ENCODE data around the gene C11orf68.

The C11orf68 gene

DNA sequence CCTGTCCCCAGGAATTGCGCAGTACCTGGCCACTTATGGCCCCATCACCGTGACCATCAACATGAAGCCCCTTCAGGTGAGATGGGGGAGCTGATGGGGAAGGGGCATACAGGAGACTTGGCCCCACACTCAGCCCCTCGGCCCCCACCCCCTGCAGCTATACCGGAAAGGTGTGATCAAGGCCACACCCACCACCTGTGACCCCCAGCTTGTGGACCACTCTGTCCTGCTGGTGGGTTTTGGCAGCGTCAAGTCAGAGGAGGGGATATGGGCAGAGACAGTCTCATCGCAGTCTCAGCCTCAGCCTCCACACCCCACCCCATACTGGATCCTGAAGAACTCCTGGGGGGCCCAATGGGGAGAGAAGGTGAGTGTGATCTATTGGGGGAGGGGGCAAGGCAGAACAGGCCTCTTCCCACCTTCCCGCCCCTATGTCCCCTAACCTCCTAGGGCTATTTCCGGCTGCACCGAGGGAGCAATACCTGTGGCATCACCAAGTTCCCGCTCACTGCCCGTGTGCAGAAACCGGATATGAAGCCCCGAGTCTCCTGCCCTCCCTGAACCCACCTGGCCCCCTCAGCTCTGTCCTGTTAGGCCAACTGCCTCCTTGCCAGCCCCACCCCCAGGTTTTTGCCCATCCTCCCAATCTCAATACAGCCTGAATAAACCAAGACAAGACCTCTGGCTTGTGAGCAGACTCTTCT, 35.7 kb downstream of the C11orf68 start:
- Histone ChIP-seq H3K9ac (ENCODE audit: low read length) (no peak overlapping the region), H3K79me2 (ENCODE audit: insufficient read depth, low read length) (no peaks in the 10 kb centered on the region), H3K27ac (ENCODE audit: low read depth, low read length, poor library complexity, severe bottlenecking) (no peak overlapping the region), H3K4me2 (ENCODE audit: low read length) (no peak overlapping the region), H3K9me2 (ENCODE audit: low read depth, low read length) (no peaks in the 10 kb centered on the region), H3K9me3 (ENCODE audit: low read length) (no peaks in the 10 kb centered on the region), H3F3A (ENCODE audit: insufficient read depth, low read length) (no peaks in the 10 kb centered on the region), H3K4me1 (ENCODE audit: insufficient read depth, low read length, severe bottlenecking) (peaks cover 20% of the 10 kb centered on the region), H4K20me1 (ENCODE audit: insufficient read depth, low read length) (no peaks in the 10 kb centered on the region), H3K4me3 (ENCODE audit: low read depth, low read length, poor library complexity, severe bottlenecking) (no peak overlapping the region), H3K36me3 (ENCODE audit: insufficient read depth, low read length) (peaks cover 43% of the 10 kb centered on the region), H2AFZ (ENCODE audit: low read length) (no peak overlapping the region), H3K27me3 (ENCODE audit: insufficient read depth, low read length) (no peaks in the 10 kb centered on the region)
- no peak for TF ChIP-seq EZH2 (IDR thresholded peaks at IDR 0.05; ENCODE audit: borderline replicate concordance, low read length)
- TF ChIP-seq, protein P1, sequence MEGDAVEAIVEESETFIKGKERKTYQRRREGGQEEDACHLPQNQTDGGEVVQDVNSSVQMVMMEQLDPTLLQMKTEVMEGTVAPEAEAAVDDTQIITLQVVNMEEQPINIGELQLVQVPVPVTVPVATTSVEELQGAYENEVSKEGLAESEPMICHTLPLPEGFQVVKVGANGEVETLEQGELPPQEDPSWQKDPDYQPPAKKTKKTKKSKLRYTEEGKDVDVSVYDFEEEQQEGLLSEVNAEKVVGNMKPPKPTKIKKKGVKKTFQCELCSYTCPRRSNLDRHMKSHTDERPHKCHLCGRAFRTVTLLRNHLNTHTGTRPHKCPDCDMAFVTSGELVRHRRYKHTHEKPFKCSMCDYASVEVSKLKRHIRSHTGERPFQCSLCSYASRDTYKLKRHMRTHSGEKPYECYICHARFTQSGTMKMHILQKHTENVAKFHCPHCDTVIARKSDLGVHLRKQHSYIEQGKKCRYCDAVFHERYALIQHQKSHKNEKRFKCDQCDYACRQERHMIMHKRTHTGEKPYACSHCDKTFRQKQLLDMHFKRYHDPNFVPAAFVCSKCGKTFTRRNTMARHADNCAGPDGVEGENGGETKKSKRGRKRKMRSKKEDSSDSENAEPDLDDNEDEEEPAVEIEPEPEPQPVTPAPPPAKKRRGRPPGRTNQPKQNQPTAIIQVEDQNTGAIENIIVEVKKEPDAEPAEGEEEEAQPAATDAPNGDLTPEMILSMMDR (IDR thresholded peaks at IDR 0.05; ENCODE audit: low read length): no peak

DNA sequence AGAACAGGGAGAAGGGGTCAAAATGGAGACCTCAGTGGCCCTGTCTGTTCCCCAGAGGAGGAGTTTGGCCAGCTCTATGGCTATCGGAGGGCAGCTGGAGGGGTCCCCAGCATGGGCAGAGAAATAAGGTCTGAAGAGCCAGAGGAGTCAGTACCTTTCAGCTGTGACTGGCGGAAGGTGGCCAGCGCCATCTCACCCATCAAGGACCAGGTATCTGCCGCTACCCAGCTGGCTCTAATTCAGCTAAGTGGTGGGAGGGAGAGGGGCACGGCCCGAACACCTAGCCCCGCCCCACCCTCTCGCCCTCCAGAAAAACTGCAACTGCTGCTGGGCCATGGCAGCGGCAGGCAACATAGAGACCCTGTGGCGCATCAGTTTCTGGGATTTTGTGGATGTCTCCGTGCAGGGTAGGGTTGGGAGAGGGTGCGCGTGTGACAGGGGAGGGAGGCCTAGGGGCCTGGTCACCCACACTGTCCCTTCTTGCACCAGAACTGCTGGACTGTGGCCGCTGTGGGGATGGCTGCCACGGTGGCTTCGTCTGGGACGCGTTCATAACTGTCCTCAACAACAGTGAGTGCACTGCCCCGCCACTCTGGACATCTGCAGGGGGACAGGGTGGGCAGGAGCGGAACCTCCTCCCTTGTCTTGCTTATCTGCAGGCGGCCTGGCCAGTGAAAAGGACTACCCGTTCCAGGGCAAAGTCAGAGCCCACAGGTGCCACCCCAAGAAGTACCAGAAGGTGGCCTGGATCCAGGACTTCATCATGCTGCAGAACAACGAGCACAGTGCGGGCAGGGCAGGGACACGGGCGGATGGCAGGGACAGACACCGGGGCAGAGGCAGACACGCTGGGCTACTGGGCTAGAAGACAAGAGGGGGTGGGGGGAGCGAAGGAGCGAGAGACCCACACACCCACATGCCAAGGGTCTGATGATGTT, 36.5 kb downstream of the C11orf68 start:
- peaks cover 43% of the 10 kb centered on the region for H3K36me3 ChIP-seq (ENCODE audit: insufficient read depth, low read length)
- no peak overlapping the region for H3K9ac ChIP-seq (ENCODE audit: low read length)
- H3K27ac ChIP-seq (ENCODE audit: low read depth, low read length, poor library complexity, severe bottlenecking): no peak overlapping the region
- no peaks in the 10 kb centered on the region for H3F3A ChIP-seq (ENCODE audit: insufficient read depth, low read length)
- no peak overlapping the region for H2AFZ ChIP-seq (ENCODE audit: low read length)
- no peak overlapping the region for H3K4me3 ChIP-seq (ENCODE audit: low read depth, low read length, poor library complexity, severe bottlenecking)
- no peaks in the 10 kb centered on the region for H3K79me2 ChIP-seq (ENCODE audit: insufficient read depth, low read length)
- H3K4me2 ChIP-seq (ENCODE audit: low read length): no peak overlapping the region
- peaks cover 15% of the 10 kb centered on the region for H3K4me1 ChIP-seq (ENCODE audit: insufficient read depth, low read length, severe bottlenecking)
- no peaks in the 10 kb centered on the region for H4K20me1 ChIP-seq (ENCODE audit: insufficient read depth, low read length)
- TF ChIP-seq, protein P1 (IDR thresholded peaks at IDR 0.05; ENCODE audit: low read length): no peak
- TF ChIP-seq EZH2 (IDR thresholded peaks at IDR 0.05; ENCODE audit: borderline replicate concordance, low read length): no peak
- no peaks in the 10 kb centered on the region for H3K27me3 ChIP-seq (ENCODE audit: insufficient read depth, low read length)
- H3K9me3 ChIP-seq (ENCODE audit: low read length): no peaks in the 10 kb centered on the region
- H3K9me2 ChIP-seq (ENCODE audit: low read depth, low read length): no peaks in the 10 kb centered on the region

DNA sequence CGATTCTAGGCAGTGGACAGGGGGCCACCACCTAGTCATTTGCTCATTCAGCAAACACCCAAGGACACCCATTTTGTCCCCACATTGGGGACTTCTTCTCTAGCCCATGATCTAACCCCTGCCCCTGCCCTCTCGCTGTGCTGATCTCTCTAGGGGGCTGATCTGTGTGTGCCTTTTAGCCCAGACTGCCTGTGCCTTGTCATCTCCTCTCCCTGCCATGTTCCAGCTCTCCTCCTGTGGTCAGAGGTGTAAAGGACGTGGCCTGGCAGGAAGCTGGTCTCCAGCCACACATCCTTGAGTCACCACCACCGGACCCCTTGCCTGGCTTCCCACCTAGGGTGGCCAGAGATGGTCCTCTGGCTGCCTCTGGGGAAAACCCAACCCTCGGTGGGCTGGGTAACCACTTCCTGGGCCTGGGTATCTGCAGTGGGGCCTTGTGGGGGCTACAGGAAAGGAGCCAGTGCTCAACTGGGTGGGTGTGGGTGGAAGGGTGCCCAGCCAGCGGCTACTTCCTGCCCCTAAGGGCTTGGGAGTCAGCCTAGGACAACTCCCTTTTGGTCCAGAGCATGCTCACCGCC, 37.9 kb downstream of the C11orf68 start:
- H3K4me1 ChIP-seq (ENCODE audit: insufficient read depth, low read length, severe bottlenecking): peaks cover 5% of the 10 kb centered on the region
- H3K79me2 ChIP-seq (ENCODE audit: insufficient read depth, low read length): no peaks in the 10 kb centered on the region
- H3K9ac ChIP-seq (ENCODE audit: low read length): no peak overlapping the region
- H3F3A ChIP-seq (ENCODE audit: insufficient read depth, low read length): no peaks in the 10 kb centered on the region
- no peak overlapping the region for H3K27ac ChIP-seq (ENCODE audit: low read depth, low read length, poor library complexity, severe bottlenecking)
- H4K20me1 ChIP-seq (ENCODE audit: insufficient read depth, low read length): no peaks in the 10 kb centered on the region
- no peaks in the 10 kb centered on the region for H3K27me3 ChIP-seq (ENCODE audit: insufficient read depth, low read length)
- no peak for TF ChIP-seq EZH2 (IDR thresholded peaks at IDR 0.05; ENCODE audit: borderline replicate concordance, low read length)
- TF ChIP-seq, protein P1 (IDR thresholded peaks at IDR 0.05; ENCODE audit: low read length): no peak
- H3K36me3 ChIP-seq (ENCODE audit: insufficient read depth, low read length): peaks cover 35% of the 10 kb centered on the region
- no peak overlapping the region for H3K4me3 ChIP-seq (ENCODE audit: low read depth, low read length, poor library complexity, severe bottlenecking)
- H3K9me3 ChIP-seq (ENCODE audit: low read length): no peaks in the 10 kb centered on the region
- H3K4me2 ChIP-seq (ENCODE audit: low read length): no peak overlapping the region
- H3K9me2 ChIP-seq (ENCODE audit: low read depth, low read length): no peaks in the 10 kb centered on the region
- no peak overlapping the region for H2AFZ ChIP-seq (ENCODE audit: low read length)

Measured in OCI-LY1 (cell line).